Kasumi-1 (cell line): ENCODE measurements around the gene MB.

Experiments
- DNase-seq, 2 experiments: peaks; one replicate each; lab custom pipeline; 2025; lab: John Stamatoyannopoulos, UW

MB gene

DNA sequence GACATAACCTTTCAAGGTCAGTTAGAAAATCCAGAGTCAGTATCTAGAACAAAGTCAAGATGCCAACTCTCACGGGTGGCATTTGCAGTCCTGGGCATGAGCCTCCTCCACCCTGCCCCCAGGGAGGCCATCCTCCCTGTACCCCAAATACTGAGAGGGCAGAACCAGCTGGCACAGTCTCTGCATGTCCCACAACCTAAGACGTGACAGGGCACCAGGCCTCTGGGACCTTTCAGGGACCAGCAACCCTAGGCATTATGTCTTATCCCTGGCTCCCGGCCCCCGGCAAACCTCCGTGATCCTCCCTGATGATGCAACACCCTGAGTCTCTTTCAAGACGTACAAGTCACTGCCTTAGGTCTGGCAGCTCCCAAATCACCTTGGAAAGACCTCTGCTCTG lies 2.0 kb downstream of the MB start:
- DNase-seq = no peak

GRCh38 chr22:35614404-35614803 lies 2.7 kb downstream of the MB start:
- no peak for DNase-seq

DNA sequence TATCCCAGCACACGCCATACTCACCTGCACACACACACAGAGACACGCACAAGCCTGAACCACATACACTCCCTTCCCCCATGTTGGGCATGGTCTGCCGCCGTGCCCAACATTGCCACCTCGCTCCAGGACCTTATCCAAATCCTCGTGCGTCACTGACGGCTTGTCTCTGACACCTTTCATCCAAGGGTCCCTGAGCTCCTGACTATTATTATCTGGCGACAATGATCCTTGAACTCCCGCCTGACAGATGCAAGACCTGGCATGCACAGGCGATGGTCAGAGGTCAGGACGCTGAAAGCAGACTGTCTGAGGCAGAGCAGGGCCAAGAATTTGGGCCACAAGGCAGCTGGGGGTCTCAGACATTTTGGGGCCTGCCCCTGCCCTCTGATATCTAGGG lies 4.2 kb downstream of the MB start:
- no peak for DNase-seq

- DNase-seq = no peak
Measured at GRCh38 chr22:35611891-35612576, 5.1 kb downstream of the MB start.

DNA sequence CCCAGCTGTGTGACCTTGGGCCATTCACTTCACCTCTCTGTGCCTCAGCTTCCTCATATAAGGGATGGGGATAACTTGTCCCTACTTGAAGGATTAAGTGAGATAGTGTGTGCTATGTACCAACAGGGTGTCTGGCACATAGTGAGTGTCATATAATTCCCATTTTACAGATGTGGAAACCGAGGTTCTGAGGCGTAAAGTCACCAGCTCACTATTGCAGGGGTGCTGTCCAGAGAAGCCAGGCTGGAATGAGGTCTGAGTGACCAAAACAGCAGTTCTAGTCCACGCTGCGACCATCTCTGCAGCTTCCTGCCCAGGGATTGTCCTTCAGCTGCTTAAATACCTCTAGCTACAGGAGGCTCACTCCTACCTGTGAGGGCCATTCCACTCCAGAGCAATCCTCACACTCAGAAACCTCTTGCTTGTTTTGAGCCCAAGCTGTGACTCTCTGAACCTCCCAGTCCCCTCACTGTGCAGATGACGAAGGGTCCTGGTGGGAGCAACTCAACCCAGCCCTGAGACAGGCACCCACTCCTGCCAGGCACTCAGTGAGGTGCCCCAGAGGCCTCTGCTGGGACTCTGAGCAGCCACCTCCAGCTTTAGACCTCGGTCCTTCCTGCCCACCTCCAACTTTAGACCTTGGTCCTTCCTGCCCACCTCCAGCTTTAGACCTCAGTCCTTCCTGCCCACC lies 5.8 kb downstream of the MB start:
- DNase-seq = no peak

GRCh38 chr22:35610741-35611140 lies 6.4 kb downstream of the MB start:
- DNase-seq = no peak

GRCh38 chr22:35609761-35610160 lies 7.4 kb downstream of the MB start:
- DNase-seq = no peak

GRCh38 chr22:35609261-35609660 lies 7.9 kb downstream of the MB start:
- DNase-seq = no peak

DNA sequence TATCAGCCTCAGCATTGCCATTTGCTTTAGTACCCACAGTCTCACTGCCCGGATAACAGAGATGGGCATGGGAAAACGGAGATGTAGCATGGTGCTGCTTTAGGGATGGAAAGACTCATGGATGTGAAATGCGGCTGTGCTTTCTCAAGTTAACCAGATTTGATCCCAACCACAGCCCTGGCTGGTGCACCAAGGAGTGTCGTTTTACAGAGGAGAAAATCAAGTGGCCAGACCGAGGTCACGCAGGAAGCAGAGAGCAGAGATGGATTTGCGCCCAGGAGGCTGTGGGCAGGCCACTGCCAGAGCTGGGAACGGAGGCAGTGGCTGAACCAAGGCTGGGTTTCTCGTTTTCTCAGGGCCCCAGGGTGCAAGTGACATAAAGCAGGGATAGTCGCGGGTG lies 9.0 kb downstream of the MB start:
- DNase-seq = no peak

- no peak for DNase-seq
Measured at GRCh38 chr22:35606916-35607315, 10.2 kb downstream of the MB start.

- DNase-seq = no peak
Measured at GRCh38 chr22:35605851-35606481, 11.2 kb downstream of the MB start.

DNA sequence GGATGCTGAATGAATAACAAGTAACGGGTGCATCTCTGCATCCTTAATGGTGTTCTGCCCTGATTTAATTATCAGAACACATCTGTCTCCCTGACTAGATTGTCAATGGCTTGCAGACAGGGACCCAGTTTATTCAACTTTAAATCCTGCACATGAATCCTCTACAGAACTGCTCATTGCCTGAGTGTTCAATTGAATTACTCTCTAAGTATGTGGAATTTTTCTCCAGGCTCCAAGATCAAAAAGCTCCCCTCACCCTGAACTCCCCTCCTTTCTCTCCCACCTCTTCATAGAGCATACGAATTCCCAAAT lies 11.8 kb downstream of the MB start:
- DNase-seq = no peak

DNA sequence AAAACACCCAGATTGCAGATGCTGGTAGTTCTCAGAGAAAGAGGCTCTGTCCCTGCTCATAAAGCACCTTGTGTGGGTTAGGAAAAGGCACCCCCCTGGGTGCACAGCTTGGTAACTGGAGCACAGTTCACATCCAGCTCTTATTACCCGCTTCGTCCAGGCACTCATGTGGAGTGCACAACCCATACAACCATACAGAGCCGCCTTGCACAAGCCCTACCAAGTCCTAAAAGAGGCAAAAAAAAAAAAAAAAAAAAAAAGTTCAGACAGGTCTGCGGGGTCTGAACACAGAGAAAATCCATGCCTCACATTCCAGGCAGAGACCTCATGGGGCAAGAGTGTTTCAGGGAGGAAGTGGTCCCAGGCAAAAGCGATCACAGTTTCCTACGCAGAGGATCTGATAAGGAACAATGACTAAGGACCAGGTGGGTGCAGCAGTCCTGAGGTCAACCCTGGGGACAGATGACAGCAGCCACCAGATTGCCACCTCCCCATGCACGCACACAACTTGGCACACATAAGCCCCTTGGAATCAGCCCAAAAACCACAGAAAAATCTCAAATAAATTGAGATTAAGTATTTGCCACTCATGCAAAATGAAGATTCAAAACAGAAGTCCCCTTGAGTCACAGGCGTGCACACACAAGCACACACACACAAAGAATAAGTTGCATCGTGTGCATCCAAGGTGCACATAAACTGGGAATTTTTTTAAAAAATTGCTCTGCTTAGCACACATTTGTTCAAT lies 12.3 kb downstream of the MB start:
- no peak for DNase-seq

DNA sequence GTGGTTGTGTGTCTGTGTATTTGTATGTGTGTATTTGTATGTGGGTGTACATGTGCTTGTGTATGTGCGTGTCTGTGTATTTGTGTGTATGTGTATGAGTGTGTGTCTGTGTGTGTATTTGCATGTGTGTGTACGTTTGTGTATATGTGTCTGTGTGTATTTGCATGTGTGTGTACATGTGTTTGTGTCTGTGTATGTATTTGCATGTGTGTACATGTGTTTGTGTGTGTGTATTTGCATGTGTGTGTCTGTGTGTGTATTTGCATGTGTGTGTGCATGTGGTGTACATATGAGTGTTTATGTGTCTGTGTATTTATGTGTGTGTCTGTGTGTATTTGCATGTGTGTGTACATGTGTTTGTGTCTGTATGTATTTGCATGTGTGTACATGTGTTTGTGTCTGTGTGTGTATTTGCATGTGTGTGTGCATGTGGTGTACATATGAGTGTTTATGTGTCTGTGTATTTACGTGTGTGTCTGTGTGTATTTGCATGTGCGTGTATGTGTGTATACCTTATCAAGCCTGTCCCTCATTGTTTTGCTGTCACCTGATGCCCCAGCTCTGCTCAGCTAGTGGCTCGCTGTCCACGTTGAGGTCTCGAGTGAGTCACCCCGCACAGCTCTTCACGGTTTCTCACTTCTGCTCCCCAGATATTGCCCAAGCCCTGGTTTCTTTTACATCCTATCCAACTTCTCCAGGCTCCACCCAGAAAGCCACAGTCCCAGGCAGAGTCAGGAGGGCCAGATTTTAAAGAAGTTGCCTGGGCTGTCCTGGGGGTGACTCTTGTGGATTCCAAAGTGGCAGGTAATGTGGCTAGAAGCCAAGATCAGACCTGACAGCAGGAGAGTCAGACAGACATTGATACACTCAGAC lies 15.2 kb downstream of the MB start:
- DNase-seq = peak; percentile 37 to 46

DNA sequence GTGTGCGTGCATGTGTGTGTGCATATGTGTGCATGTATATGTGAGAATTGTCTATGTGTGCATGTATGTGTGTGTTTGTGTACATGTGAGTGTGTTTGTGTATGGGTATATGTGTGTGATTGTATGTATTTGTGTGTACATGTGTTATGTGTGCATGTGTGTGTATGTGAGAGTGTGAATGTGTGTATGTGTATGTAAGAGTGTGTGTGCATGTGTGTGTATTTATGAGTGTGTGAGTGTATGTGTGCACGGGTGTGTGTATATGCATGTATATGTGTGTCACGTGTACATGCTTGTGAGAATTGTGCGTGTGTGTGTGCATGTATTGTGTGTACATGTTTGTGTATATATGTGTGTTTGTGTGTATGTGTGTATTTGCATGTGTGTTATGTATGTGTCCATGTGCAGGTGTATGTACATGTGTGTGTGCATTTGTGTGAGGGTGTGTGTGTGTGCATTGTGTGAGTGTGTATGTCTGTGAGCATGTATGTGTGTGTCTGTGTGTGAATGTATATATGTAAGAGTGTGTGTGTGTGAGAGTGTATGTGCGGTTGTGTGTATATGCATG lies 16.0 kb downstream of the MB start:
- no peak for DNase-seq

- DNase-seq = no peak
Measured at GRCh38 chr22:35600476-35600875, 16.7 kb downstream of the MB start.

DNA sequence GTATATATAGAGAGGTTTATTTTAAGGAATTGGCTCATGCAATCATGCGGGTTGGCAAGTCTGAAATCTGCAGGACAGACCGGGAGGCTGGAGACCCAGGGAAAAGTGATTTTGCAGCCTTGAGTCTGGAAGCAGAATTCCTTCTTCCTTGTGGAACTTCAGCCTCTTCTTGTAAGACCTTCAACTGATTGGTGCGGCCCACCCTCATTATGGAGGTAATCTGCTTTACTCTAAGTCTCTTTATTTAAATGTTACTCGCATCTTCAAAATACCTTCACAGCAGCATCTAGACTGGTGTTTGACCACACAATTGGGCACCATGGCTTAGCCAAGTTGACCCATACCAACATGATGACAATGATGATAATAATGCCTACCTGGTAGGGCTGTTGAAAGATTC lies 17.8 kb downstream of the MB start:
- DNase-seq = no peak

DNA sequence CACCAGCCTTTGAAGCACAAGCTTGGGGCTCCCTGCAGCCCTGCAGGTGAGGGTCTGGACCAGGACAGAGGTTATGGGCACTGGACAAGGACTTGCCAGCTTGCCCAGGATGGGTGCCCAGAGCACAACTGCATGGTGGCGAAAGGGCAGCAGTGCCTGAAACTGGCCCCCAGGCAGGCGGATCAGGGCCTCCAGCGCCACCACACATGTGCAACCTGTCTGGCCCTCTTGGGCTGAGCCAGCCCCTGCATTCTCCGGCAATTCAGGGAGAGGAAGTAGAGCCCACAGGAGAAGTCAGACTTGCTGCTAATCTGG lies 18.8 kb downstream of the MB start:
- no peak for DNase-seq

DNA sequence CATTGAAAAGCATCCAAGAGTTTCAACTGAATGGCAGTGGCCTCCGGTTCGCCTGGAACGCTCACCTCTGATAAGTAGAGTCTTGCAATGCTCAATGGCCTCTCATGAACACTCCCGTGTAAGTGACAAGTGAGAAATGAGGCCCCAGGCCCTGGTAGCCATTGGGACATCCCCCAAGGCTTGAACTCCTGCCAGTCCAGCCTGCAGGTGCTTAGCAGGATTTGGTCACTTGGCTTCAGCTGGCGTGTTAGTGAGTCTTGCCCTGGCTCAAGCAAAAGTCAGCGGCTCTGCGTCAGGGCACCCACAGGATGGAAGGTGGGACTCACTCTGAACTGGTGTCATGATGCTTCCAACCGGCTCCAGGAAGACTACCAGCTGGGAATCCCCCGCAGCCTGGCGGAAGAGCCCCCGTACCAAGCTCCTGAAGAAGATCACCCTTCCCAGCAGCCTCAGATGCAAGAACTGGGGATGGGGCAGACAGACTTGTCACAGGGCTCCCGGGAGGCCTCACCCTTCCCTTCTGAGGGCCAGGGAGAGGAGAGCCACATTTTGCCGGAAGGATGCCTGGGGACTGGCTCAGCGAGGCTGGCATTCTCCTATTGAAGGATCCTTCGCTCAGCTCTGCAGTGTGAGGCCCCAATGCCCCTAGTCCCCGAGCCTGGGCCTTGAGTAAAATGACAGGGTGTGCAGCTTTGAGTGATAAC lies 19.3 kb downstream of the MB start:
- no peak for DNase-seq

- DNase-seq = no peak
Measured at GRCh38 chr22:35596821-35597220, 20.3 kb downstream of the MB start.

- no peak for DNase-seq
Measured at GRCh38 chr22:35594686-35595085, 22.4 kb downstream of the MB start.
